Activated CD8-positive, alpha-beta memory T cell treated with anti-CD3 and anti-CD28 coated beads, Interleukin-2, amount 50 U/mL, for 48 hours (primary cell): ENCODE results near the gene SOX10.
"Not testable (repeated sequence)": the region's sequence is repeated elsewhere in the genome, so short reads cannot be mapped to it uniquely, and the experiment has no call there.

ENCODE experiments used
- DNase-seq: peaks from one replicate; pipeline ENCODE4 v3.0.0-alpha.2; 2020

The SOX10 gene

DNA sequence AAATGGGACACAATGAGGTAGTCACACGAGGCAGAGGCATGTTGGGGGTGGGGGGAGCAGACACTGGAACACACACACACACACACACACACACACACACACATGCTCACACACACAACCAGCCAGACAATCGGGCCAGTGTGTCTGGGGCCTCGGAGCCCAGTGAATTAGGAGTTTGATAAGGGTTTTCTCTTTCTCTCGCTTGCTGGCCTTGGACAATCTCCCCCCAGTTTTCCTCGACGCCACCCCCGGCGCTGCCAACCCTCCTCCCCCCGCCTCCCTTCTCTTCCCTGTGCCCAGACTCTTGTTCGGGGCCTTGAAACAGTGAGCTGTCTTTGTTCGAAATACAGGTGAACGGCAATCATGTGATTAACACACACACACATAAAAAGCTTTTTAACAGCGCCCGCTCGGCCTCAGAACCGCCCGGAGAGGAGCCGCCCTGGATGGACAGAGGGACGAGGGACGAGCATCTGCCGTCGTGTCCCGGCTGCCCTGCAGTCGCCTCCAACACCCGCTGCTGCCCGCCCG, 1.5 kb upstream of the SOX10 start:
- no peak for DNase-seq

DNA sequence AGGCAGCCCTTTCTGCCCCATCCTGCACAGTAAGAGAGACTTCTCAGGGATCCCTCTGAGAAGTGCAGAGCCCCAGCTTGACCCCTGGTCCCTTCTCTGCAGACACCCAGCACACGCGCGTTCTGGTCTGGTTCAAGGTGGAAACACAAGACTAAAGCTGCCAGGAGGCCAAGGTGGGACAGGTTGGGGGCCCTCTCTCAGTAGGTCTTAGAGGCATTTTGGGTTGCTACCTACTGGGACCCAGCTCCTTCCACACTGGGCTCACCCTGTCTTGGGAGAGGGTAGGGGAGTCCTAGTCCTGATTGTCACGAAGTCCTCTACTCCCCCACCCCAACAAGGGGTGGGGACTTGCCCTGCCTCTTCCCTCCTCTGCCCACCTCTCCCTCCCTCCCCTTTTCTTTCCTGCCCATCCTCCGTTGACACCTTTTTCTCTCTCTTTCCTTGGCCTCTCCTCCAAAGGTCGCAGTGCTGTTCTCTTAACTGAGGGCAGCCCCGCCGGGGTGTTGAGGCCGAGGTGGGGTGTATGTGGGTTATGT, 763 bp upstream of the SOX10 start:
- no peak for DNase-seq

DNA sequence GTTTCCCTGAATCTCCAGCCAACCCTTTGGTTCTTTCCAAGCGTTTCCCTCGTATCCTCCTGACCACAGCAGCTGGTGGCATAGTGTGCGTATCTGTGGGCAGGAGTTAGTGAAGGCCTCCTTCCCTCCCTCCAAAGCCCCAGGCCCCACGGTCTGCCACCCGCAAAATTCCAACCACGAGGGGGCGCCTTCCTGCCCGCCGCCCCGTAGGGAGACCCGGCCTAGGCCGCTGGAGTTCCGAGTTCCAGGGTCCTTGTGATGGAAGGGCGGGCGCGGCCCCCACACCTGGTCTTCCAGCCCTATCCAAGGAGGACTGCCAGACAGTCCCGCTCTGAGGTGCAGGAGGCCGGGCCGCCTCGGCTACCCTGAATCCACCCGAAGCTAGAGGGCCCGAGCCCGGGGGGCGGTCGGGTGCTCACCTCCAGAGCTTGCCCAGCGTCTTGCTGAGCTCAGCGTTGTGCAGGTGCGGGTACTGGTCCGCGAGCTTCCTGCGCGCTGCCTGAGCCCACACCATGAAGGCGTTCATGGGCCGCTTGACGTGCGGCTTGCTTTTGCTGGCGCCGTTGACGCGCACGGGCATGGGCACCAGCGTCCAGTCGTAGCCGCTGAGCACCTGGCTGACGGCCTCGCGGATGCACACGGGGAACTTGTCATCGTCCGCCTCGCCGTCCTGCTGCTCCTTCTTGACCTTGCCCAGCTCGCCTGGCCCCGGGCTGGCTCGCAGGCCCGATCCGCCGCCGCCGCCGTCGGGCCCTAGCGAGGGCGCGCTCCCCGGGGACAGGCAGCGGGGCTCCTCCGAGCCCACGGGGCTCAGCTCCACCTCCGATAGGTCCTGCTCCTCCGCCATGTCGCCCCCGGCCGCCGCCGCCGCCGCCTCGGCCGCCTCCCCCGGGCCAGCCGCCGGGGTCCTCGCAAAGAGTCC, 1.2 kb downstream of the SOX10 start:
- DNase-seq = no peak

DNA sequence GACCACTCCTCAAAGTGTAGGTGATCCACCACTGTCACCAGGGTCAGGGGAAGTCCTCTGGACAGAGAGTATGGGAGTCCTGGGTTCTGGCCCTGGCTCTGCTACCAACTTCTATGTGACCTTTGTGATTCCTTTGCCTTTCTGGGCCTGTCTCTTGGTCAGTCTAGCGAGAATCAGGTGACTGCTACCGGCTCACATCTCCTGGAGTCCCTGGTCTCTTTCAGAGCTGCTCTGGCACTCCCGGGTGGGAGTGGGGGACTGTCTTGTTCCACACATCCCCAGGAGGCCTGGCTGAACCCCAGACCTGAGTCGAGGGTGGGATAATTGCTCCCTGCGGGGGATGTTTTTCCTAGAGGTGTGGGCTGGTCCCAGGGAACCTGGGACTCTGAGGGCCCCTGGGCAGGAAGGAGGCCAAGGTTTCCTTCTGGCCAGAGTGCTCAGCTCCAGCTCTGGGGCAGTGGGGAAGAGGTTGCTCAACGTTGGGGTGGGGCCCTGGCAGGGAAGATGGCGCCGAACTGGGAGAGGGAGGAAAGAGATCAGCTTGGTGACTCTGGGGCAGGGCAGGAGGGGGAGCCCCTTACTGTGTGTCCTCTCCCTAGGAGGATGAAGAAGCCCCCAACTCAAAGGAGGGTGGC, 2.1 kb downstream of the SOX10 start:
- no peak for DNase-seq

DNA sequence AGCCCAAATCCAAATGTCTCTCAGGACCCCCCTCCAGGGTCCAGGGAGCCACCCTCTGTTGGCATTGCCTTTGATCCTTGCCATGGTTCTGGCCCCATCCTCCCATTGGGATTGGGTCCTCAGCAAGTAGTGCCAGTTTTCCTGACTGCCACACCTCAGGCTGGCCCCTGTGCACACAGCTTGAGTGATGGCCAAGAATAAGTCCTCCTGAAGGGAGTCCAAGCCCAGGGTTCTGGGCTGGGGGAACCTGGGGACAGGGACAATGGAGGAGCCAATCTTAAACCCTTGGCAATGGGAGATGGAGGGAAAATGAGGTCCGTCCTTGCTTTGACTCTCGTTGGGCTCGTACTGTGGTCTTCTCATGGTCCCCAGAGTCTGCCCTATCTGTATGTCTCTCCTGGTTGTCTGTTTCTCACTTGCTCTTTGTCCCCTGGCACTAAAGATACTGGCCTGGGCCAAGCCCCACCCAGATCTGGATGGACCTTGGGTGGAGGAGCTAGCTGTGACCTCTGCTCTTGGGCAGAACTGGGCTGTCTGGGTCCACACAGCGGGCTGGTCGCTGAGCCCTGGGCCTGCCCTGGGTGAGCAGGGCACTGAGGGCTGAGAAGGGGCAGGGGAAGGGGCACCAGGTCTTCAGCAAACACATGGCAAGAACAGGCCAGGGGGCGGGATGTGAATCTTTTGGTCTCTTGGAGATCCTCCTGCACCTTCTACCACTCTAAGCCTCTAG, 2.9 kb downstream of the SOX10 start:
- no peak for DNase-seq

DNA sequence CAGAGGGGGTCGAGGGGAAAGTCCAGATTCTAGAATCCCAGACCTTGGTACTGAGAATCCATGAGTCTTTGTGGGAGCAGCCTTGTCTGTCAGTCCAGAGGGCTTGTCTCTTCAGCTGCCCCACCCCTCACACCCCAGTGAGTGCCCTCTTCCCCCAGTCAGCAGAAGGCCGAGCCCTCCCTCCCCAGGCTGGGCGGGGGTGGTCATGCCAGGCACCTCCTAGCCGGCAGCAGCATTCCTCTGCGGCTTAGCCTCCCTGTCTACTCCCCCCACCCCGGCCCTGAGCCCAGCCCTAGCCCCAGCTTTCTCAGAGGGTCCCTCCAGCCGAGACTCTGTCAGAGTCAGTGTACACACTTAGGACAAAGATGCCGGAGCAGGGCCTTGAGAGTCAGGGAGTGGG, 4.6 kb downstream of the SOX10 start:
- DNase-seq = no peak

DNA sequence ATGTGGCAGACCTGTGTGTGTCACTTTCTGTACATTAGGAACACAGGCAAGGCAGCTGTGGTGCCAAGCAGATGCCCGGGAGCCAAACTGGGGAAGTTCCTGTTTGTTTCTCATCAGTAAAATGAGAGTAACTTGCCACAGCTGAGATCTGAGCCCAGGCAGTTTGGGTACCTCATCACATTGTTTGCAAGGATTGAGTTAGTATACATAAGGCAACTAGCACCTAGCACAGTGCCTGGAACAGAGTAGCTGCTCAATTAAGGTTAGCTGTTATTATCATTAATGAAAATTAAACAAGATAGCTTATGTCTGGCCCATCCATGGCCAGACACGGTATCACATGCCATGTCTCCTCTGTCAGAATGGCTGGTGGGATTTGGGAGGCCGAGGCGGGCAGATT, 7.8 kb downstream of the SOX10 start:
- no peak for DNase-seq

DNA sequence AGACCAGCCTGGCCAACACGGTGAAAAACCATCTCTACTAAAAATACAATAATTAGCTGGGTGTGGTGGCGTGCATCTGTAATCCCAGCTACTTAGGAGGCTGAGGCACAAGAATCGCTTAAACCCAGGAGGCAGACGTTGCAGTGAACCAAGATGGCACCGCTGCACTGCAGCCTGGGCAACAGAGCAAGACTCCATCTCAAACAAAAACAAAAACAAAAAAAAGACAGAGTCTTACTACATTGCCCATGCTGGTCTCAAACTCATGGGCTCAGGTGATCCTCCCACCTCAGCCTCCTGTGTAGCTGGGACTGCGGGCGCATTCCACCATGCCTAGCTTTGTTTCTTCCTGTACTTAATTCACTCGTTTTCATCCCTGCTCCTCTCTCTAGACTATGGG, 8.3 kb downstream of the SOX10 start:
- not testable (repeated sequence) for DNase-seq

DNA sequence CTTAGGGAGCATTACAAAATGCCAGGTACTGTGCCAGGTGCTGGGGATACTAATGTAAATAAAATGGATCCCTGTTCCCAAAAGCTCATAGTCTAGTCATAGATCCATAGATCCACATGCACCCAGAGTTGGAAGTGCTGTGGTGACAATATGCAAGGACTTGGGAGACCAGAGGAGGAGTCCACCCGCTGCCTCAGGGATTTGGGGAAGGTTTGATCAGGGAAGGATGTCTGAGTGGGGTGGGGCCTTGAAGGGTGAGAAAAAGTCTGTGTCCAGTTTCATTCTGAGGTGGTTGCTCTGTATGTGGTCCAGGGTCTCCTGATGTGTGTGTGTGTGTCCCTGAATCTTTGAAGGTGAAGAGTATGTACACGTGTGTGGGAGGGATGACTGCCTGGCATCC, 9.2 kb downstream of the SOX10 start:
- no peak for DNase-seq

DNA sequence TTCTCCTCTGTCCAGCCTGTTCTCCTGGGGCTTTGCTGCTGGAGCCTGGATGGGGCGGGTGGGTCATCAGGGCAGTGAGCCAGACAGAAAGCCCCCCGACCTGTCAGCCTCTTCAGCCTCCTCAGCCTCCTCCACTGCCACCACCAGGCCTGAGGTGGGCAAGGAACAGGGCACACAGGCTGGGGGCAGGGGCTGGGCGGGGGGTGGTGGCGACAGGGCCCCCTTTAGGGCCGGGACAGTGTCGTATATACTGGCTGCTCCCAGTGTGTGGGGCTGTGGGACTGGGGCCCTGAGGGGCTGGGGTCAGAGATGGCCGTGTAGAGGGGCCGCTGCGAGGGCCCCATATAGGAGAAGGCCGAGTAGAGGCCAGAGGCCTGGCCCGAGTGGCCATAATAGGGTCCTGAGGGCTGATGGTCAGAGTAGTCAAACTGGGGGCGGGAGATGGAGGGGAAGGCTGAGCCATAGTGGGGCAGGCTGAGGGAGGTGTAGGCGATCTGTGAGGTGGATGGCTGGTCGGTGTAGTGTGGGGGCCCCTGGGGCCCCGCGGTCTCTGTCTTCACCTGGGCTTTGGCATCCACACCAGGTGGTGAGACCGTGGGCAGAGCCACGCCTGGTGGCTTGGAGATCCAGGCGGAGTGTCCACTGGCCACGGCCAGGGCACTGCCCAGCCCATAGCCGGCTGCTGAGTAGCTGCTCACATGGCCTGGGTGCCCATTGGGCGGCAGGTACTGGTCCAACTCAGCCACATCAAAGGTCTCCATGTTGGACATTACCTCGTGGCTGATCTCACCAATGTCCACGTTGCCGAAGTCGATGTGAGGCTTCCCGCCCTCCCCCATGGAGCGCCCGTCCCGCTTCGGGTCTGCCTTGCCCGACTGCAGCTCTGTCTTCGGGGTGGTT, 10.8 kb downstream of the SOX10 start:
- no peak for DNase-seq

DNA sequence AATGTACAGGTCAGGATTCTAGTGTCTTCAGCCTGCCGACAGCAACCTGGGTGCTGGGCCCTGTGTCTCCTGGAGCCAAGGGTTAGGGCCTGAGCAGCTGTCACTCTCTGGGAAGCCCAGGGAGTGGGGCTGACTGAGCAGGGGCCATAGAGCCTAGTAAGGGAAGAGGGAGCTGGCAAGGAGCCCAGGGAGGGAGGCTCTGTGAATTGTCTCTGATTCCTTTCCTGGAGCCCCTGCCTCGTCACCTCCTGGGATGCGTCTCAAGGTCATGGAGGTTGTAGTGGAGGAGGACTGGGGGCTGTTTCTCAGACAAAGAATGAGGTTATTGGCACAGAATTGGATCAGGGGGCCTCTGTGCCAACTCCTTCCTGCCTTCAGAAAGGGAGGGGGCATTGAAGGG, 11.8 kb downstream of the SOX10 start:
- DNase-seq = no peak

DNA sequence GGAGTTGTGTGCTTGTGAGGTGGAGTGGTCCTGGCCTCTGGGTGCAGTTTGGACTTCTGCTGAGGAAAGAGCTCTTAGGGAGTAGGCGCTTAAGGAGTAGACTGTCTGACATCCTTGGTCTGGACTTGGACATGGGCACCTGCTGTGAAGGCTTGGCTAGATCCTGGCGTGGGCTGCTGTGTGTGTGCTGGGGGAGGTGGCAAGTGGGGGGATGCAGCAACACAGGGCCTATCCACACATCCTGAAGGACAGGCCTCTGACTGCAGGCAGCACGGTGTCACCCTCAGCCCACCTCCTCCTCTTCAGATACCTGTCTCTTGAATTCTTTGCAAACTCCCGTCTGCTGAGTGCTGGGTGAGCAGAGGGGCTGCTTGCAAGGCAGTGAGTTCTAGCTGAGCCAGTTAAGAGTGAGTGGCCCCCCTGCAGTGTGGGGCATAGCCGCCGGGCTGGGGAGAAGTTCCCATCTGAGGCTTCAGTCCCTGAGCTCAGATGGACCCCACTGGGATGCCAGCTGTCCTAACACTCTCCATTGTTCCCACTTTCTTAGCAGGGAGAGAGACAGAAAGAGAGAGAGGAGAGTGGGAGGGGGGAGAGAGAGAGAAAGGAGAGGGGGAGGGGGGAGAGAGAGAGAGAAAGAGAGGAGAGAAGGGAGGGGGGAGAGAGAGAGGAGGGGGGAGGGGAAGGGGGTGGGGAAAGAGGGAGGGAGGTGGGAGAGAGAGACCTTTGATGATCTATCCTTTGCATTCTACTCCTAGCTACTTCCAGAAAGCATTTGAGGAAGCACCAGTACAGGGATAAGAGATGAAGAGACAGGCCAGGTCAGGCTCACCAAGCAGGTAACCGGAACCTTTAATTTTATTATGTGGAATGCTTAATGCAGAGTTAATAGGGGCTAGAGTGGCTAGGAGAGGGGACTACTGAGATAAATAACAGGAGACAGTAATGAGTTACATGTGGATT, 12.6 kb downstream of the SOX10 start:
- no peak for DNase-seq

DNA sequence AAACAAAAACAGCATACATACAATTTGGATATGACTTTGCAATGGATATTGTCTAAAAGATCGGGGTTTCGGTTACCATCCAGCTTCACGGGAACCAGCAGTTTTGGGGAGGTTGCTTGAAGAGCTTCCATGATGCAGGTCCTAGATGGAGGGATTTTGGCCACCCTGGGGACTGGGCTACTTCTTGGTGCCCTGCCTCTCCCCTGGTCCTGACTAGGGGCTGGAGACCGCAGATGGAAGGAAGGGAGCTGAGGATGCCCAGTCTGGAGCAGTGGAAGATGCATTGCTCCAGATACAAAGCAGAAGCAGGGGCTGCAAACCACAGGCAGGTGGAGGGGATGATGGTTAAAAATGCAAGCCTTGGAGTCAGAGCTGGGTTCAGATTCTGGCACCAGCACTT, 13.5 kb downstream of the SOX10 start:
- DNase-seq = no peak

DNA sequence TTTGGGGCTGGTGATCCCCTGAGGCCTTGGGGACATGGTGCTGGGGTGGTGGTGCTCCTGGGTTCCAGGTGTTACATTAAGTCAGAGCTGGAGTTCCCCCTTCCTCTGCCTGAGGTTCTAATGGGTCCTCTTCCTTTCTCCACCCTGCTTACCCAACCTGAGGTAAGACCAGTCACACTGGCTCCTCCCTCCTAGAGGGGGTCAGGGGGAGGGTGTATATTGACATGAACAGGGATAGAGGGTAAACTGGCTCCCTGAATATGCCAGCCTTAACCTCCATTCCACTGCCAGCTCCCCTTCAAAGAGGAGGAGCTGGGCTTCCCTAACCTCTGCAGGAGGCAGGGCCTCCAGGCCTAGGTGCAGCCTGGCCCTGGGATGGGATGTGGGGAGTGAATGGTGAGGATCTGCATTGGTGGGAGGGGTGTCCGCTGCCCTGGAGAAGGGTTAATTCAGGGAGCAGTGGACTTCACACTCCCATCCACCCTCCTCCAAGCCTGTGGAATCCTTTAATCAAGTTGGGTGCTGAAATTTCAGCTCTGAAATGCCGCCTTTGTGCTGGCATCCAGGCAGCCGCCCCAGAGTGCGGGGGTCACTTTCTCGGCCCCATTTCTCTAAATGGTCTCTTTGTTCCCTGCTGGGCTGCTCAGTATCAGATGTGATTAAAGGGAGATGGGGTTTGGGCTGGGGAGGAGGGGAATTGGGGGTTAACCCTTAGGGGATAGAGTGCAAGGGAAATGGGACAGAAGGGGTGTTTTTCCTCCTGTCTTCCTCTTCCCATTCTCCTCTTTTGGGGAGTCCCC, 15.7 kb downstream of the SOX10 start:
- DNase-seq = no peak

DNA sequence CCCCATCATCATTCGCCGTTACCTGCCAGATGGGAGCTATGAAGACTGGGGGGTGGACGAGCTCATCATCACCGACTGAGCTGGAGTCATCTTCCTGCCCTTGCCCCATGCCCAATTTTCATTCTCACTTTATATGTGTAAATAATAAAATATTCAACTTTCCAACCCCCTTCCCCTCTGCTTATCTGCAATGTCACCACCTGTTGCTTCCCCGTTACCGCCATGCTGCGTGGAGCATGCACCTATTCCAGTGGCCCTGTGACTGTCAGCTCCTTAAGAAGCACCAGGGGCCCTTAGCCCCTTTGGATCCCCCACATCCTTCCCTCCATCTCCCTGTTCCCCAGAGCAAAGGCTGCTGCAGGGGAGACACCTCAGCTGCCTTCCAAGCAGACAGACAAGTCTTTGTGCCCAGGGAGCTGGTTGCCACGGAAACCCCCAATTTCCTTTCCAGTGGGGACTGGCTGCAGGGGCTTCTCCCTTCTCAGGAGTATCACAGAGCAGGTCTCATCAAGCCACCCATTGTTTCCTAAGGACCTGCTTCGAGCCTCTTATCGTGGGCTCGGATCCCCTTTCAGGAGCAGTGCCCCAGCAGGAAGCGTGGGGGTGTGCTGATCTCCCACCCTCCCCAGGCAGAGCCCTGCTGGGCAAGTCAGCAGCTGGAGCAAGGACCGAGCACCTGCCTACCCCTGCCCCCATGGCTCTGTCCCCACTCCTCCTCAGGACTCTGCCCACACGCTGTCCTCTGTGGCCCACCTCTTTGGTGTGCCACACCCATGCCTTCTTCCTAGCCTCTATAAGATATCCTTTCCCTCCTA, 16.5 kb downstream of the SOX10 start:
- DNase-seq = no peak

DNA sequence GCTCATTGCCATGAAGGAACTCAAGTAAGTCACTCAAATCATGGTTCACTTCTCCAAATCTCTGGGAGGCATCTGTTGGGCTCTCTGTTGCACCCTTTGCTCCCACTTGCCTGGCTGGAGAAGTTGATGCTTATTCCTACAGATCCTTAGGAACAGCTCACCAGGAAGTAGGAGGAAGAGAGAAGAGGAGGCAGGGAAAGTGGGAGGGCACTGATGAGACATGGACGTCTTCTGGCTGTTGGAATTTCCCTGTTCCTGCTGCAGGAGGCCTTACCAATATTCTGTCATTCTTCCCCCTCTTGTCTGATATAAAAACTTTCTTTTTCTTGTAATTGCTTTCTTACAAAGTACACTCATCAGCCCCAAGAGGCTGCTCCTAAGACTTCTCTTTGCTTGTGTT, 17.2 kb downstream of the SOX10 start:
- DNase-seq = no peak

DNA sequence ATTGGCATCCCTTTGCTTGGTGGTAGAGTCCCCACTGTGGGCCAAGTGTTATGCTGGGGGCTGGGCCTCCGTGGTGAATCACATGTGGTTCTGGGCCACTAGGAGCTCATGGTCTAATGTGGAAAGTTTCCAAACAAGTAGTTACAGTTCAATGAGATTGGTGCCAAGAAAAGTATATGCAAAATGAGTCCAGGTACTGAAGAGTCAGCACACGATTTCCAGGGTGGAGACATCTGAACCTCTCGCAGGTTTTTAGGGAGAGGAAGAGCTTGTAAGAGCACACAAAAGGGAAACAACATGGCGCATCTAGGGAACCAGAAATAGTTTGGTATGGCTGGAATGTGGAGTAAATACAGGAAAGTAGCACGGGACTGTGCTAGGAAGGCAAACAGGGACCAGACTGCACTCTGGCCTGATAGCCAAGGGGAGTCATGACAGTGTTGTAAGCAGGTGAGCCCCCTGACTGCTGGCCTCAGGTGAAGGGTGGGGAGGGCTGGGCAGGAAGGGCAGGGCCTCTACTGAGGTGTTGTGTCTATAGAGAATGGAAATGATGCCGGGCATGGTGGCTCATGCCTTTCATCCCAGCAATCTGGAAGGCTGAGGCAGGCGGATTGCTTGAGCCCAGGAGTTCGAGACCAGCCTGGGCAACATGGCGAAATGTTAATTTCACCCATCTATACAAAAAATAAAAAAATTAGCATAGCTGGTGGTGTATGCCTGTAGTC, 18.3 kb downstream of the SOX10 start:
- DNase-seq = no peak

DNA sequence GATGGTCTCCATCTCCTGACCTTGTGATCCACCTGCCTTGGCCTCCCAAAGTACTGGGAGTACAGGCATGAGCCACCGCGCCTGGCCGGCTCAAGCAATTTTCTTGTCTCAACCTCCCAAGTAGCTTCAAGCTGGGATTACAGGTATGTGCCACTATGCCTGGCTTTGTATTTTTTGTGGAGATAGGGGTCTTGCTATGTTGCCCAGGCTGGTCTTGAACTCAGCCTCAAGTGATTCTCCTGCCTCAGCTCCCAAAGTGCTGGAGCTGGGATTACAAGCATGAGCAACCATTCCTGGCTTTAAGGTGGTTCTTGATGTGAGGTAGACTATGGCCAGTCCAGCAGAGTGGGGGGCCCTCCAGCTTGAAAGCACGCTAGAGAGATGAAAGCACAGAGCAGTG, 23.3 kb downstream of the SOX10 start:
- no peak for DNase-seq
